IPS-18a (cell line): ENCODE data around the gene SHISA9.
"Not testable (repeated sequence)": the region's sequence is repeated elsewhere in the genome, so short reads cannot be mapped to it uniquely, and the experiment has no call there.

Experiments
- H3K27ac ChIP-seq: one replicate; pipeline ENCODE4 v1.5.1; 2013; ENCODE audit warnings: low read length
- H3K27me3 ChIP-seq: one replicate; pipeline ENCODE4 v1.6.1; 2013; ENCODE audit warnings: mild to moderate bottlenecking, low read length; ENCODE audit not compliant: control insufficient read depth, insufficient read depth
- H3K36me3 ChIP-seq: one replicate; pipeline ENCODE4 v1.6.1; 2013; ENCODE audit warnings: low read depth, low read length; ENCODE audit not compliant: control insufficient read depth
- H3K4me1 ChIP-seq: one replicate; pipeline ENCODE4 v1.6.1; 2013; ENCODE audit warnings: low read depth, low read length; ENCODE audit not compliant: control insufficient read depth
- H3K4me3 ChIP-seq: one replicate; pipeline ENCODE4 v1.5.1; 2013; ENCODE audit warnings: low read length
- H3K9ac ChIP-seq: one replicate; pipeline ENCODE4 v1.6.1; 2013; ENCODE audit warnings: mild to moderate bottlenecking, low read length, moderate library complexity
- H3K9me3 ChIP-seq: one replicate; pipeline ENCODE4 v1.6.1; 2013; ENCODE audit warnings: low read depth, low read length; ENCODE audit not compliant: control insufficient read depth

Gene SHISA9

GRCh38 chr16:12901597-12902461, at the start of gene SHISA9:
Gene SHISA9 (plus strand): TSS chr16:12901598.
- H3K9ac ChIP-seq, result peak within 1 kb of the TSS; percentile 76
- no peaks in the 10 kb centered on the region for H3K36me3 ChIP-seq
- peaks cover 19% of the 10 kb centered on the region for H3K4me1 ChIP-seq
- no peaks in the 10 kb centered on the region for H3K9me3 ChIP-seq
- H3K27ac ChIP-seq, result no peak within 1 kb of the TSS
- H3K27me3 ChIP-seq, result peaks cover 26% of the 10 kb centered on the region
- peak within 1 kb of the TSS; percentile 93 for H3K4me3 ChIP-seq

- Histone ChIP-seq H3K9me3 (peaks cover 3% of the 10 kb centered on the region), H3K9ac (no peak overlapping the region), H3K27ac (no peak overlapping the region), H3K27me3 (no peaks in the 10 kb centered on the region), H3K36me3 (no peaks in the 10 kb centered on the region), H3K4me3 (no peak overlapping the region), H3K4me1 (no peaks in the 10 kb centered on the region)
Observed at GRCh38 chr16:12853972-12854371, 47.4 kb upstream of the SHISA9 start.

DNA sequence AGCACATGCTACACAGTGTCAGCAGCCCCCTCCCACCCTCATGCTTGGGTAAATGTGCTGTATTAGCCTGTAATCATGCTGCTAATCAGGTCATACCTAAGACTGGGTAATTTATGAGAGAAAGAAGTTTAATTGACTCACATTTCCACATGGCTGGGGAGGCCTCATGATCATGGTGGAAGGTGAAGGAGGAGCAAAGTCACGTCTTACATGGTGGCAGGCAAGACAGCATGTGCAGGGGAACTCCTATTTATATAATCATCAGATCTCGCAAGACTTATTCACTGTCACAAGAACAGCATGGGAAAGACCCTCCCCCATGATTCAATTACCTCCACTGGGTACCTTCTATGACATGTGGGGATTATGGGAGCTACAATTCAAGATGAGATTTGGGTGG, 44.0 kb upstream of the SHISA9 start:
- H3K36me3 ChIP-seq, H3K27ac ChIP-seq, H3K4me3 ChIP-seq, H3K27me3 ChIP-seq, H3K9me3 ChIP-seq, H3K9ac ChIP-seq, H3K4me1 ChIP-seq: not testable (repeated sequence)

DNA sequence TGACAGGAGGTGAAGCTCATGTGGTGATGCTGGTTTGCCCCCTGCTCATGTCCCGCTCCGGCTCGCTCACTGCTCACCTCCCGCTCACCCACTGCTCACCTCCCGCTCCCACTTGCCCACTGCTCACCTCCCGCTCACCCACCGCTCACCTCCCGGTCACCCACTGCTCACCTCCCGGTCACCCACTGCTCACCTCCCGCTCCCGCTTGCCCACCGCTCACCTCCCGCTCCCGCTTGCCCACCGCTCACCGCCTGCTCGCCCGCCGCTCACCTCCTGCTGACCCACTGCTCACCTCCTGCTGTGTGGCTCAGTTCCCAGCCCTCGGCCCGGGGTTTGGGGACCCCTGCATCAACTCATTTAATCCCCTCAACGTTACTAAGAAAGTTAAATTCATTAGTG, 39.1 kb upstream of the SHISA9 start:
- H3K36me3 ChIP-seq, result no peaks in the 10 kb centered on the region
- H3K27ac ChIP-seq, result no peak overlapping the region
- no peaks in the 10 kb centered on the region for H3K4me1 ChIP-seq
- no peak overlapping the region for H3K9ac ChIP-seq
- no peak overlapping the region for H3K4me3 ChIP-seq
- H3K9me3 ChIP-seq, result no peaks in the 10 kb centered on the region
- no peaks in the 10 kb centered on the region for H3K27me3 ChIP-seq

GRCh38 chr16:12862941-12863340, 38.5 kb upstream of the SHISA9 start:
- Histone ChIP-seq H3K4me1 (no peaks in the 10 kb centered on the region), H3K9me3 (no peaks in the 10 kb centered on the region), H3K4me3 (no peak overlapping the region), H3K27ac (no peak overlapping the region), H3K9ac (no peak overlapping the region), H3K27me3 (no peaks in the 10 kb centered on the region), H3K36me3 (no peaks in the 10 kb centered on the region)

GRCh38 chr16:12866981-12867551, 34.3 kb upstream of the SHISA9 start:
- H3K9ac ChIP-seq, result no peak overlapping the region
- H3K4me1 ChIP-seq, result no peaks in the 10 kb centered on the region
- H3K36me3 ChIP-seq, result no peaks in the 10 kb centered on the region
- H3K4me3 ChIP-seq, result no peak overlapping the region
- H3K27ac ChIP-seq, result no peak overlapping the region
- no peaks in the 10 kb centered on the region for H3K27me3 ChIP-seq
- H3K9me3 ChIP-seq, result no peaks in the 10 kb centered on the region

GRCh38 chr16:12868169-12868568, 33.2 kb upstream of the SHISA9 start:
- Histone ChIP-seq H3K4me3 (no peak overlapping the region), H3K9me3 (no peaks in the 10 kb centered on the region), H3K36me3 (no peaks in the 10 kb centered on the region), H3K9ac (no peak overlapping the region), H3K27ac (no peak overlapping the region), H3K27me3 (no peaks in the 10 kb centered on the region), H3K4me1 (no peaks in the 10 kb centered on the region)

DNA sequence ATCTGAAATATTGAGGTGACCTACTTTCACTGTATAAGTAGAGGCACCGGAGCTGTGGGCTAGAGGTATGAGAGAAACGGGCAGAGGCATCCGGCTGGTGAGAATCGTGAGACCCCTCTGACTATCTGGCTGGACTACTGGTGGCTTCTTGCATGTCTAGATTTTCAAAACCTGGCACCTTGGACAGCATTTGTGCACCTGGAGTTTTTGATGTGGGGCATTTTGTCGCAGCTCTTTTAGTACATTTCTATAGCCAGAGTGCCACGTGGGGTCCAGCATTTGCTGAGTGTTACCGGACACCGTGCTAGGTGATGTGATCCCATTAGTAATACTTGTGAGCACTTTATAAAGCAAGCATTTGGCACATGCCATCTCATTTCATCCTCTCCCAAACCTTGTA, 32.6 kb upstream of the SHISA9 start:
- no peaks in the 10 kb centered on the region for H3K4me1 ChIP-seq
- H3K27ac ChIP-seq, result no peak overlapping the region
- no peak overlapping the region for H3K9ac ChIP-seq
- no peaks in the 10 kb centered on the region for H3K9me3 ChIP-seq
- H3K4me3 ChIP-seq, result no peak overlapping the region
- no peaks in the 10 kb centered on the region for H3K27me3 ChIP-seq
- no peaks in the 10 kb centered on the region for H3K36me3 ChIP-seq

GRCh38 chr16:12869698-12870427, 31.5 kb upstream of the SHISA9 start:
- Histone ChIP-seq H3K27ac (no peak overlapping the region), H3K36me3 (no peaks in the 10 kb centered on the region), H3K27me3 (no peaks in the 10 kb centered on the region), H3K4me3 (no peak overlapping the region), H3K9me3 (no peaks in the 10 kb centered on the region), H3K4me1 (no peaks in the 10 kb centered on the region), H3K9ac (no peak overlapping the region)

DNA sequence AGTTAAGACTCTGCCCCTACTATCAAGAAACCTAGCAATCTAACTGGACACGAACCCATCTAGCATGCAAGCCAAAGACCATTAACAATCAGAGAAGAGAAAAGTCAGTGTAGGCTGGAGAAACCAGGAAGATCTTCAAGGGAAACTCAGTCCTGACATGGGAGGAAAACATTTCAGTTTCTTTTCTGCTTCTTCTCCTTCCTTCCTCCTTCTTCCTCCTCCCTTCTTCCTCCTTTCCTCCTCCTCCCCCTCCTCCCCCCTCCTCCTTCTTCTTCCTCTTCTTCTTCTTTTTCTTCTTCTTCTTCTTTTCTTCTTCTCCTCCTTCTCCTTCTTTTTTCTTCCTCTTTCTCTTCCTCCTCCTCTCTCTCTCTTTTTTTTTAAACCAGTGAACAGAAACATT, 29.6 kb upstream of the SHISA9 start:
- Histone ChIP-seq H3K4me1 (no peaks in the 10 kb centered on the region), H3K4me3 (no peak overlapping the region), H3K9me3 (no peaks in the 10 kb centered on the region), H3K9ac (no peak overlapping the region), H3K27me3 (no peaks in the 10 kb centered on the region), H3K27ac (no peak overlapping the region), H3K36me3 (no peaks in the 10 kb centered on the region)

DNA sequence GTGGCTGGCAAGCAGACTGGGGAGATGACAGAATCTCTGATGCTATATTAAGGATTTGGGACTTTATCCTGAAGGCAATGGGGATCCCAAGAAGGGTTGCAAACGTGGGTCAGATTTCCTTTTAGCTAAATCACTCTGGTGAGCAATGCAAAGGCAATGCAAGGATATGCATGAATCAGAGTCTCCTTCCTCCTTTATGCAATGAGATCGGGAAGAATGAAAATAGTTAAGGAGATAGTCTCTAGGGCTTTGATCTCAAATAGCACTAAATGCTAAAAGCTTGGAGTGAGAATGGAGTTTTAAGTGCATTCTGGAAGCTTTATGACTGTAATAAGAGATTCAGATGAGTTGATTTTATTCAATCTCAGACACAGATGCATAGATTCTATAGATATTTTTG, 27.2 kb upstream of the SHISA9 start:
- H3K36me3 ChIP-seq, result no peaks in the 10 kb centered on the region
- H3K27ac ChIP-seq, result no peak overlapping the region
- no peak overlapping the region for H3K4me3 ChIP-seq
- no peaks in the 10 kb centered on the region for H3K27me3 ChIP-seq
- no peak overlapping the region for H3K9ac ChIP-seq
- H3K9me3 ChIP-seq, result no peaks in the 10 kb centered on the region
- no peaks in the 10 kb centered on the region for H3K4me1 ChIP-seq
